ENCODE measurements around the gene IFNGR1.

The IFNGR1 gene

GRCh38 chr6:137173501-137173900, 45.7 kb downstream of the IFNGR1 start, which contains the start of gene IL22RA2:
TSS of gene IL22RA2 (minus strand) at chr6:137173644. CDS start at chr6:137161749, 11,895 bp downstream.
- DNase-seq: no peak

GRCh38 chr6:137172734-137173431, 46.3 kb downstream of the IFNGR1 start:
- no peak for DNase-seq

- no peak for DNase-seq
These were observed 47.1 kb downstream of the IFNGR1 start for GRCh38 chr6:137171824-137172733.

GRCh38 chr6:137171053-137171374, 48.2 kb downstream of the IFNGR1 start:
- no peak for DNase-seq

GRCh38 chr6:137170266-137171052, 48.7 kb downstream of the IFNGR1 start:
- no peak for DNase-seq

- no peak for DNase-seq
These were observed 51.3 kb downstream of the IFNGR1 start for GRCh38 chr6:137167702-137168377.

GRCh38 chr6:137166247-137167098, 52.7 kb downstream of the IFNGR1 start:
- no peak for DNase-seq

- no peak for DNase-seq
These were observed 53.6 kb downstream of the IFNGR1 start for GRCh38 chr6:137165375-137166246.

GRCh38 chr6:137163732-137164318, 55.4 kb downstream of the IFNGR1 start:
- DNase-seq: no peak

GRCh38 chr6:137162692-137163306, 56.4 kb downstream of the IFNGR1 start:
- no peak for DNase-seq

GRCh38 chr6:137161949-137162348, 57.2 kb downstream of the IFNGR1 start:
- no peak for DNase-seq

- no peak for DNase-seq
These were observed 58.4 kb downstream of the IFNGR1 start for GRCh38 chr6:137160763-137161162.

GRCh38 chr6:137159912-137160311, 59.3 kb downstream of the IFNGR1 start:
- no peak for DNase-seq

- DNase-seq: no peak
These were observed 61.6 kb downstream of the IFNGR1 start for GRCh38 chr6:137157601-137158000.

- DNase-seq: no peak
These were observed 62.5 kb downstream of the IFNGR1 start for GRCh38 chr6:137156650-137157049.

- DNase-seq: peak in 3 of 6 experiments; percentile 5 to 44 (median 30)
These were observed 63.4 kb downstream of the IFNGR1 start for GRCh38 chr6:137155830-137156229.

- DNase-seq: peak in 1 of 6 experiments; percentile 4
These were observed 69.1 kb downstream of the IFNGR1 start for GRCh38 chr6:137150072-137150471.

- no peak for DNase-seq
These were observed 70.2 kb downstream of the IFNGR1 start for GRCh38 chr6:137149035-137149393.

GRCh38 chr6:137148306-137149034, 70.7 kb downstream of the IFNGR1 start:
- DNase-seq: no peak
